ENCODE measurements around the gene WDR82. TPM values are rescaled to one million over a fixed set of nuclear protein-coding genes. Genes with fewer than 3 reads are reported as not detected.

WDR82 gene
- total and polyA plus RNA-seq, 2 of the 4 experiments (the other 2 are of a cell fraction), result 38.1 to 68.1 TPM

- Histone ChIP-seq H2AFZ (replicated peaks; ENCODE audit: low read length, poor library complexity) (no peak overlapping the region), H3K14ac (replicated peaks; ENCODE audit: low read depth, low read length) (no peak overlapping the region), H3K79me1 (ENCODE audit: low read depth in 1 of 2, low read length in 2 of 2) (no peaks in the 10 kb centered on the region; a peak in 1 of 4 replicates), H3K4ac (ENCODE audit: low read depth, low read length) (no peak overlapping the region), H3K9me3 (ENCODE audit: control insufficient read depth, insufficient read depth, low read length) (no peaks in the 10 kb centered on the region), H4K5ac (ENCODE audit: low read depth, low read length) (no peak overlapping the region), H2BK15ac (ENCODE audit: low read depth, low read length) (no peak overlapping the region), H3K4me1 (ENCODE audit: control insufficient read depth, insufficient read depth, low read length) (peaks cover 12% of the 10 kb centered on the region), H3K9me1 (ENCODE audit: insufficient read depth, low read length) (peaks cover 12% of the 10 kb centered on the region), H3K27me3 (ENCODE audit: control insufficient read depth, insufficient read depth, low read length) (no peaks in the 10 kb centered on the region), H2AK9ac (replicated peaks; ENCODE audit: low read depth, low read length, poor library complexity) (no peak overlapping the region), H3K27ac (ENCODE audit: insufficient read depth, low read length) (no peak overlapping the region), H2BK5ac (ENCODE audit: low read depth, low read length, poor library complexity, severe bottlenecking) (no peak overlapping the region), H3K56ac (ENCODE audit: extremely low read depth, insufficient read depth, low read length) (no peak overlapping the region), H2BK20ac (ENCODE audit: low read depth, low read length) (no peak overlapping the region), H2AK5ac (ENCODE audit: low read depth, low read length) (no peak overlapping the region), H4K91ac (ENCODE audit: insufficient read depth, low read depth, low read length) (no peak overlapping the region), H3K9ac (ENCODE audit: low read depth, low read length) (no peak overlapping the region), H3K23ac (ENCODE audit: low read depth, low read length) (no peak overlapping the region), H3K4me2 (ENCODE audit: low read depth, low read length) (no peak overlapping the region), H4K20me1 (ENCODE audit: insufficient read depth, low read length) (no peaks in the 10 kb centered on the region), H3K36me3 (ENCODE audit: control insufficient read depth, insufficient read depth, low read length) (no peaks in the 10 kb centered on the region; the same call in 1 of the 2 replicates), H3K18ac (ENCODE audit: low read depth, low read length) (no peak overlapping the region), H3K4me3 (ENCODE audit: insufficient read depth, low read depth, low read length) (no peak overlapping the region), H4K8ac (ENCODE audit: low read depth in 2 of 2, low read length in 2 of 2) (no peak overlapping the region), H2BK120ac (ENCODE audit: low read depth, low read length) (no peak overlapping the region)
- dilution Hi-C loops (cut with HindIII; ENCODE audit: low sequenced_read_pairs, unreplicated experiment) (no loop called here), in situ Hi-C loops (cut with MboI; ENCODE audit: low sequenced_read_pairs) (no loop called here), intact Hi-C loops (cut with micrococcal nuclease) (no loop called here)
- WGBS, 2 experiments (ENCODE audit: extremely low coverage in 2 of 2, insufficient read length in 1 of 2), result no CpG with 5 or more reads among the region's 6 CpGs
- POLR2A ChIA-PET (ENCODE audit: unreplicated experiment), result no interaction called here
- CTCF ChIA-PET, result interaction anchor here (1.1 kb wide), 1 partner anchor 24 kb away, joined by 3 read pairs; no protein-coding TSS in a partner anchor
- BruUV-seq (replicated peaks), result no TSS peak
- ATAC-seq (ENCODE audit: low read depth) (no peak), DNase-seq (no peak)
- TF ChIP-seq CEBPB (IDR thresholded peaks at IDR 0.05; ENCODE audit: low read depth, low read length) (no peak), USF2 (IDR thresholded peaks at IDR 0.05; ENCODE audit: low read depth, low read length) (no peak), BHLHE40 (IDR thresholded peaks at IDR 0.05; ENCODE audit: low read depth, low read length) (no peak), RFX5 (IDR thresholded peaks at IDR 0.05; ENCODE audit: low read depth, low read length) (no peak), MAFK (IDR thresholded peaks at IDR 0.05; ENCODE audit: low read depth, low read length) (no peak), MAZ (IDR thresholded peaks at IDR 0.05; ENCODE audit: borderline replicate concordance, low read depth, low read length) (no peak), RAD21 (IDR thresholded peaks at IDR 0.05; ENCODE audit: low read length) (no peak), SMC3 (IDR thresholded peaks at IDR 0.05; ENCODE audit: low read depth, low read length) (no peak), FOS (IDR thresholded peaks at IDR 0.05; ENCODE audit: low read depth, low read length) (no peak), NFE2L2 (IDR thresholded peaks at IDR 0.05; ENCODE audit: low read depth, low read length) (no peak), POLR2A (IDR thresholded peaks at IDR 0.05; ENCODE audit: low read depth, low read length) (no peak), CHD1 (IDR thresholded peaks at IDR 0.05; ENCODE audit: low read depth, low read length) (no peak)
- TF ChIP-seq, protein P1, sequence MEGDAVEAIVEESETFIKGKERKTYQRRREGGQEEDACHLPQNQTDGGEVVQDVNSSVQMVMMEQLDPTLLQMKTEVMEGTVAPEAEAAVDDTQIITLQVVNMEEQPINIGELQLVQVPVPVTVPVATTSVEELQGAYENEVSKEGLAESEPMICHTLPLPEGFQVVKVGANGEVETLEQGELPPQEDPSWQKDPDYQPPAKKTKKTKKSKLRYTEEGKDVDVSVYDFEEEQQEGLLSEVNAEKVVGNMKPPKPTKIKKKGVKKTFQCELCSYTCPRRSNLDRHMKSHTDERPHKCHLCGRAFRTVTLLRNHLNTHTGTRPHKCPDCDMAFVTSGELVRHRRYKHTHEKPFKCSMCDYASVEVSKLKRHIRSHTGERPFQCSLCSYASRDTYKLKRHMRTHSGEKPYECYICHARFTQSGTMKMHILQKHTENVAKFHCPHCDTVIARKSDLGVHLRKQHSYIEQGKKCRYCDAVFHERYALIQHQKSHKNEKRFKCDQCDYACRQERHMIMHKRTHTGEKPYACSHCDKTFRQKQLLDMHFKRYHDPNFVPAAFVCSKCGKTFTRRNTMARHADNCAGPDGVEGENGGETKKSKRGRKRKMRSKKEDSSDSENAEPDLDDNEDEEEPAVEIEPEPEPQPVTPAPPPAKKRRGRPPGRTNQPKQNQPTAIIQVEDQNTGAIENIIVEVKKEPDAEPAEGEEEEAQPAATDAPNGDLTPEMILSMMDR (conservative IDR thresholded peaks at IDR 0.05; ENCODE audit: low read depth, low read length), result no peak
Observed at GRCh38 chr3:52315006-52315405, 36.6 kb upstream of the WDR82 start.

All from IMR-90 (cell line).